ENCODE results near the gene EPHA5. TPM values are rescaled to one million over a fixed set of nuclear protein-coding genes. Genes with fewer than 3 reads are reported as not detected.
A peak's percentile ranks its signal among the peaks of the same experiment; 100 is the strongest.

The EPHA5 gene
- total RNA-seq = 1.1 to 51.8 TPM (median 1.6 TPM) in 3 replicates
- long read RNA-seq, full-length matches to known transcripts = 1 of 1 reads
- long read RNA-seq, partial matches to known transcripts = 0 of 1 reads
- long read RNA-seq, other reads (novel, unspliced or antisense) = 0 of 1 reads

GRCh38 chr4:65670331-65671031 lies at the start of gene EPHA5:
Gene EPHA5, minus strand, starts transcription at chr4:65670489. Its CDS starts 747 bp downstream, at chr4:65669742.
- DNase-seq (ENCODE audit: low spot score) = peak; percentile 97
- peak within 1 kb of the TSS; percentile 73 for H3K4me3 Mint-ChIP-seq (ENCODE audit: unreplicated experiment)
- H3K27ac Mint-ChIP-seq (ENCODE audit: unreplicated experiment) = peak within 1 kb of the TSS; percentile 33
- no peaks in the 10 kb centered on the region for H3K9me3 Mint-ChIP-seq (ENCODE audit: low read depth)
- peaks cover 26% of the 10 kb centered on the region for H3K27me3 Mint-ChIP-seq (ENCODE audit: low read depth)
- peaks cover 2% of the 10 kb centered on the region for H3K36me3 Mint-ChIP-seq (ENCODE audit: low read depth)
- H3K4me1 Mint-ChIP-seq (ENCODE audit: low read depth) = peaks cover 46% of the 10 kb centered on the region
- peak; percentile 53 for TF ChIP-seq CTCF (IDR thresholded peaks at IDR 0.05)

DNA sequence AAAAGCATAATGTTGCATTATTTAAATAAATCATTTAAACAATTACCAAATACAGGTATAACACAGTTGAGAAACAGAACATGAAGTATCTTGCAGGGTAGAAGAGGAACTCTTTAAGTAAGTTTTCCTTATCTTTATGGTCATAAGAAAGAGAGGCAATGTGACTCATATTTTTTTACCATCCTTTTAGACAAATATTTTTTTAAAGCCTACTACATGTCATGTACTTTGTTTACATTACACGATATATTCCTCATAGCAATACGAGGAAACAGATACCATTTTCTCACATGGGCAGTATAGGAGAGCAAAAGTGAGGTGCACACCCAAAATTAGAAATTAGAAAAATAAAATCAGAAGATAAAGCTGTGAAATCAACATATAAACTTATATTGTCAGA lies 49.3 kb upstream of the EPHA5 start:
- H3K27ac Mint-ChIP-seq (ENCODE audit: unreplicated experiment) = no peak overlapping the region
- no peak for DNase-seq (ENCODE audit: low spot score)

GRCh38 chr4:65698631-65699030 lies 28.3 kb upstream of the EPHA5 start:
- no peak for TF ChIP-seq CTCF (IDR thresholded peaks at IDR 0.05)
- no peak overlapping the region for H3K27ac Mint-ChIP-seq (ENCODE audit: unreplicated experiment)
- H3K4me3 Mint-ChIP-seq (ENCODE audit: unreplicated experiment) = no peak overlapping the region

More for the DNA sequence above, 49.3 kb upstream of the EPHA5 start:
- TF ChIP-seq CTCF (IDR thresholded peaks at IDR 0.05) = no peak
- Mint-ChIP-seq H3K9me3 (ENCODE audit: low read depth) (peaks cover 5% of the 10 kb centered on the region), H3K27me3 (ENCODE audit: low read depth) (no peaks in the 10 kb centered on the region), H3K4me1 (ENCODE audit: low read depth) (no peaks in the 10 kb centered on the region), H3K36me3 (ENCODE audit: low read depth) (no peaks in the 10 kb centered on the region), H3K4me3 (ENCODE audit: unreplicated experiment) (no peak overlapping the region)

GRCh38 chr4:65696436-65696835 lies 26.1 kb upstream of the EPHA5 start:
- Mint-ChIP-seq H3K9me3 (ENCODE audit: low read depth) (no peaks in the 10 kb centered on the region), H3K4me1 (ENCODE audit: low read depth) (no peaks in the 10 kb centered on the region), H3K27me3 (ENCODE audit: low read depth) (peaks cover 2% of the 10 kb centered on the region), H3K4me3 (ENCODE audit: unreplicated experiment) (no peak overlapping the region), H3K36me3 (ENCODE audit: low read depth) (no peaks in the 10 kb centered on the region), H3K27ac (ENCODE audit: unreplicated experiment) (no peak overlapping the region)
- no peak for DNase-seq (ENCODE audit: low spot score)
- no peak for TF ChIP-seq CTCF (IDR thresholded peaks at IDR 0.05)

More at GRCh38 chr4:65698631-65699030, 28.3 kb upstream of the EPHA5 start:
- Mint-ChIP-seq H3K9me3 (ENCODE audit: low read depth) (no peaks in the 10 kb centered on the region), H3K36me3 (ENCODE audit: low read depth) (no peaks in the 10 kb centered on the region), H3K27me3 (ENCODE audit: low read depth) (peaks cover 2% of the 10 kb centered on the region), H3K4me1 (ENCODE audit: low read depth) (no peaks in the 10 kb centered on the region)
- no peak for DNase-seq (ENCODE audit: low spot score)

GRCh38 chr4:65671372-65671771 lies 1.1 kb upstream of the EPHA5 start:
- H3K4me1 Mint-ChIP-seq (ENCODE audit: low read depth) = peaks cover 39% of the 10 kb centered on the region
- peaks cover 2% of the 10 kb centered on the region for H3K36me3 Mint-ChIP-seq (ENCODE audit: low read depth)
- H3K9me3 Mint-ChIP-seq (ENCODE audit: low read depth) = no peaks in the 10 kb centered on the region
- no peak for TF ChIP-seq CTCF (IDR thresholded peaks at IDR 0.05)
- no peak for DNase-seq (ENCODE audit: low spot score)
- no peak overlapping the region for H3K27ac Mint-ChIP-seq (ENCODE audit: unreplicated experiment)
- peaks cover 24% of the 10 kb centered on the region for H3K27me3 Mint-ChIP-seq (ENCODE audit: low read depth)
- H3K4me3 Mint-ChIP-seq (ENCODE audit: unreplicated experiment) = no peak overlapping the region
